ENCODE measurements around the gene CHL1. TPM values are rescaled to one million over a fixed set of nuclear protein-coding genes. Genes with fewer than 3 reads are reported as not detected.

The CHL1 gene
- total and polyA plus RNA-seq, 8 donors, result 1.1 to 10.7 (median 2.2) TPM

DNA sequence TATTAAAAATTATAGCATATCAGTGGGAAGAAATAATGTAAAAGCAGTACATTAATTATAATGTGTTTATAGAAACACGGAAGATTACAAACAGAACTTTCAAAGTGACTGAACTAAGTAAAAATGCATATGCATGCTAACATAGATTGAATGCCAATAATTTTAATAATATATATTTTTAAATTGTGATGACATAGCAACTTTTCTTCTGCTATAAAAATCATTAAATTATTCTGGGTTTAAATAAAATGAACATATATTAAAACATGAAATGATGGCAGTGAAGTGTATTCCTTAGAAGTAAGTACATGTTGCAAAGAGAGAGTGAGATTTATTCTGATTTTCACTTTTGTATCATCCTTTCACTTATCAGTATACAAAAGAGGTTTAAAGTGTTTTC is 128.9 kb downstream of the CHL1 start:
- Histone ChIP-seq H3K4me3 (no peak overlapping the region), H3K4me1 (no peaks in the 10 kb centered on the region), H3K27me3 (no peaks in the 10 kb centered on the region), H3K36me3 (no peaks in the 10 kb centered on the region), H3K27ac (no peak overlapping the region), H3K9me3 (no peaks in the 10 kb centered on the region)
- ATAC-seq (no peak), DNase-seq (no peak)
- intact Hi-C loops (cut with DNase I), result no loop called here
- TF ChIP-seq, protein P1, sequence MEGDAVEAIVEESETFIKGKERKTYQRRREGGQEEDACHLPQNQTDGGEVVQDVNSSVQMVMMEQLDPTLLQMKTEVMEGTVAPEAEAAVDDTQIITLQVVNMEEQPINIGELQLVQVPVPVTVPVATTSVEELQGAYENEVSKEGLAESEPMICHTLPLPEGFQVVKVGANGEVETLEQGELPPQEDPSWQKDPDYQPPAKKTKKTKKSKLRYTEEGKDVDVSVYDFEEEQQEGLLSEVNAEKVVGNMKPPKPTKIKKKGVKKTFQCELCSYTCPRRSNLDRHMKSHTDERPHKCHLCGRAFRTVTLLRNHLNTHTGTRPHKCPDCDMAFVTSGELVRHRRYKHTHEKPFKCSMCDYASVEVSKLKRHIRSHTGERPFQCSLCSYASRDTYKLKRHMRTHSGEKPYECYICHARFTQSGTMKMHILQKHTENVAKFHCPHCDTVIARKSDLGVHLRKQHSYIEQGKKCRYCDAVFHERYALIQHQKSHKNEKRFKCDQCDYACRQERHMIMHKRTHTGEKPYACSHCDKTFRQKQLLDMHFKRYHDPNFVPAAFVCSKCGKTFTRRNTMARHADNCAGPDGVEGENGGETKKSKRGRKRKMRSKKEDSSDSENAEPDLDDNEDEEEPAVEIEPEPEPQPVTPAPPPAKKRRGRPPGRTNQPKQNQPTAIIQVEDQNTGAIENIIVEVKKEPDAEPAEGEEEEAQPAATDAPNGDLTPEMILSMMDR (IDR thresholded peaks at IDR 0.05), result no peak

DNA sequence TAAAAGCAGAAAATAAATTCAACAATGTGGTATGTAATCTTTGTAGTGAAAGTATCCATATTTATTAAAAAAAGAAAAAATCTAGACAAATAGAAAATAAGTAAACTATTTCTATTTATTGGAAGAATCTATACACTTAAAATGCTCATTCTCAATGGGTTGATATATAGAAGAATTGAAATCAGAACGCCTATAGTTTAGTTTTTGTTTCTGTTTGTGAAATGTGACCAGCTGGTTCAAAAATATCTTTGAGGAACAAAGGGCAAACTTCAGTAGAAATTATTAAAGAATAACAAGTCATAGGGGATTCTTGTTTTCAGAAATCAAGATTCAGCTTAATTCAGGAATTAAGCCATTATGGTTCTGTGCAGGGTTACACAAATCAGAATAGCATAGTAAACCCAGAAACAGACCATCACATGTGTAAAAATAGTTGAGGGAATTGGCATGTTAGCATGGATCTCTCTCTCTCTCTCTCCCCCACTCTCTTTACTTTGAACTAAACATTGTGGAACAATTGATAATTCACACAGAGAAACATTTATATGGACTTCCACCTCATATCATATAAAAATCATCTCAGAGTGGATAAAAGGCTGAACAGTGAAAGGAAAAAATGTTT is 134.0 kb downstream of the CHL1 start:
- H3K27me3 ChIP-seq, result no peaks in the 10 kb centered on the region
- no peak for DNase-seq

GRCh38 chr3:331881-332280 is 135.3 kb downstream of the CHL1 start:
- TF ChIP-seq, protein P1 (IDR thresholded peaks at IDR 0.05), result no peak
- no peaks in the 10 kb centered on the region for H3K27me3 ChIP-seq
- DNase-seq (no peak), ATAC-seq (no peak)
- H3K4me1 ChIP-seq, result no peaks in the 10 kb centered on the region
- H3K9me3 ChIP-seq, result no peaks in the 10 kb centered on the region
- intact Hi-C loops (cut with DNase I), result no loop called here
- no peak overlapping the region for H3K4me3 ChIP-seq
- H3K36me3 ChIP-seq, result no peaks in the 10 kb centered on the region
- H3K27ac ChIP-seq, result no peak overlapping the region

More for the DNA sequence above, 134.0 kb downstream of the CHL1 start:
- ATAC-seq, result no peak
- Histone ChIP-seq H3K4me1 (no peaks in the 10 kb centered on the region), H3K4me3 (no peak overlapping the region), H3K9me3 (no peaks in the 10 kb centered on the region), H3K27ac (no peak overlapping the region), H3K36me3 (no peaks in the 10 kb centered on the region)
- intact Hi-C loops (cut with DNase I), result no loop called here
- TF ChIP-seq, protein P1 (IDR thresholded peaks at IDR 0.05), result no peak

- Histone ChIP-seq H3K4me1 (no peaks in the 10 kb centered on the region), H3K4me3 (no peak overlapping the region), H3K27ac (no peak overlapping the region), H3K36me3 (no peaks in the 10 kb centered on the region), H3K27me3 (no peaks in the 10 kb centered on the region), H3K9me3 (no peaks in the 10 kb centered on the region)
- intact Hi-C loops (cut with DNase I), result no loop called here
- no peak for ATAC-seq
- DNase-seq, result no peak
- TF ChIP-seq, protein P1 (IDR thresholded peaks at IDR 0.05), result no peak
These were observed 136.1 kb downstream of the CHL1 start for GRCh38 chr3:332701-333100.

- no peak overlapping the region for H3K27ac ChIP-seq
- no peaks in the 10 kb centered on the region for H3K27me3 ChIP-seq
- DNase-seq (no peak), ATAC-seq (no peak)
- no peaks in the 10 kb centered on the region for H3K36me3 ChIP-seq
- TF ChIP-seq, protein P1 (IDR thresholded peaks at IDR 0.05), result no peak
- no peaks in the 10 kb centered on the region for H3K4me1 ChIP-seq
- H3K4me3 ChIP-seq, result no peak overlapping the region
- H3K9me3 ChIP-seq, result no peaks in the 10 kb centered on the region
- intact Hi-C loops (cut with DNase I), result no loop called here
These were observed 138.7 kb downstream of the CHL1 start for GRCh38 chr3:335240-335639.
